WTC11 (cell line): ENCODE results near the gene TXNRD2.

ENCODE experiments used
- CREB1 ChIP-seq: sonication (generic); formaldehyde crosslinking; IDR thresholded peaks from 2 replicates; pipeline ENCODE4 v1.8.0; 2023; ENCODE audit warnings: mild to moderate bottlenecking, missing genetic modification reagents
- ELF4 ChIP-seq: sonication (generic); formaldehyde crosslinking; IDR thresholded peaks from 2 replicates; pipeline ENCODE4 v1.8.1; 2022; ENCODE audit warnings: low read depth, mild to moderate bottlenecking, moderate library complexity, missing genetic modification reagents
- NR2C2 ChIP-seq: sonication (generic); formaldehyde crosslinking; IDR thresholded peaks from 2 replicates; pipeline ENCODE4 v1.8.0; 2022; ENCODE audit warnings: mild to moderate bottlenecking, missing genetic modification reagents
- NR3C1 ChIP-seq: sonication (generic); formaldehyde crosslinking; conservative IDR thresholded peaks from 2 replicates; pipeline ENCODE4 v1.8.1; 2023; ENCODE audit warnings: low read depth, mild to moderate bottlenecking, missing genetic modification reagents
- SP1 ChIP-seq: sonication (generic); formaldehyde crosslinking; conservative IDR thresholded peaks from 2 replicates; pipeline ENCODE4 v1.8.1; 2022; ENCODE audit warnings: missing genetic modification reagents
- TEAD4 ChIP-seq: sonication (generic); formaldehyde crosslinking; IDR thresholded peaks from 2 replicates; pipeline ENCODE4 v1.8.0; 2022; ENCODE audit warnings: mild to moderate bottlenecking, missing genetic modification reagents
- TF ChIP-seq, protein P1 (sequence below): fragments of 200-600 bp; IDR thresholded peaks from 2 replicates; pipeline ENCODE4 v1.8.0; 2022; ENCODE audit warnings: antibody characterized with exemption
- TF ChIP-seq, protein P2 (sequence below): sonication (generic); formaldehyde crosslinking; IDR thresholded peaks from 2 replicates; pipeline ENCODE4 v1.8.1; 2022; ENCODE audit warnings: low read depth, missing genetic modification reagents, borderline replicate concordance
- TF ChIP-seq, protein P3 (sequence below): sonication (generic); formaldehyde crosslinking; IDR thresholded peaks from 2 replicates; pipeline ENCODE4 v1.8.0; 2022; ENCODE audit warnings: mild to moderate bottlenecking, missing genetic modification reagents
- TF ChIP-seq, protein P4 (sequence below): sonication (generic); formaldehyde crosslinking; IDR thresholded peaks from 2 replicates; pipeline ENCODE4 v1.8.1; 2022; ENCODE audit warnings: mild to moderate bottlenecking, moderate library complexity, missing genetic modification reagents
- TF ChIP-seq, protein P5 (sequence below): sonication (generic); formaldehyde crosslinking; IDR thresholded peaks from 2 replicates; pipeline ENCODE4 v1.8.1; 2023; ENCODE audit warnings: mild to moderate bottlenecking, missing genetic modification reagents, moderate library complexity
- TF ChIP-seq, protein P6 (sequence below): sonication (generic); formaldehyde crosslinking; IDR thresholded peaks from 2 replicates; pipeline ENCODE4 v1.8.0; 2023; ENCODE audit warnings: missing genetic modification reagents, mild to moderate bottlenecking, borderline replicate concordance
- TF ChIP-seq, protein P7 (sequence below): fragments of 250-450 bp; sonication (Bioruptor Pico); IDR thresholded peaks from 2 replicates; pipeline ENCODE4 v2.1.2; 2022; ENCODE audit warnings: mild to moderate bottlenecking, moderate library complexity
- TF ChIP-seq, protein P8 (sequence below): sonication (generic); formaldehyde crosslinking; IDR thresholded peaks from 2 replicates; pipeline ENCODE4 v1.8.0; 2022; ENCODE audit warnings: mild to moderate bottlenecking, missing genetic modification reagents

DNA sequence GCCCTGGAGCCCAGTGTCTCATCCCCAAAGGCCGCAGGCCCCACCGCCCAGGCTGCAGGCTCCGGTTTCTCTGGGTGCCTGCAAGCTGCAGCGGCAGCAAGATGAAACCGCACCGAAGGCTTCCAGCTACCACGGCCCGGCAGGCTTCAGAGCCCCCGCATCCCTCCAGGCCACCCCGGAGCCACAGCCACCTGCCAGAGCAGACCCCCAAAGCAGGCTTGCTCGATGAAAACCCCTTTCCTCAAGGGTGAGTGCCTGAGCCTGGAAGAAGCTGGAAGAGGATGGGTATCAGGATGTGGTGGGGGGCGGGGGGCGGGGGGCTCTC, 62.4 kb downstream of the TXNRD2 start:
- TF ChIP-seq, protein P1, sequence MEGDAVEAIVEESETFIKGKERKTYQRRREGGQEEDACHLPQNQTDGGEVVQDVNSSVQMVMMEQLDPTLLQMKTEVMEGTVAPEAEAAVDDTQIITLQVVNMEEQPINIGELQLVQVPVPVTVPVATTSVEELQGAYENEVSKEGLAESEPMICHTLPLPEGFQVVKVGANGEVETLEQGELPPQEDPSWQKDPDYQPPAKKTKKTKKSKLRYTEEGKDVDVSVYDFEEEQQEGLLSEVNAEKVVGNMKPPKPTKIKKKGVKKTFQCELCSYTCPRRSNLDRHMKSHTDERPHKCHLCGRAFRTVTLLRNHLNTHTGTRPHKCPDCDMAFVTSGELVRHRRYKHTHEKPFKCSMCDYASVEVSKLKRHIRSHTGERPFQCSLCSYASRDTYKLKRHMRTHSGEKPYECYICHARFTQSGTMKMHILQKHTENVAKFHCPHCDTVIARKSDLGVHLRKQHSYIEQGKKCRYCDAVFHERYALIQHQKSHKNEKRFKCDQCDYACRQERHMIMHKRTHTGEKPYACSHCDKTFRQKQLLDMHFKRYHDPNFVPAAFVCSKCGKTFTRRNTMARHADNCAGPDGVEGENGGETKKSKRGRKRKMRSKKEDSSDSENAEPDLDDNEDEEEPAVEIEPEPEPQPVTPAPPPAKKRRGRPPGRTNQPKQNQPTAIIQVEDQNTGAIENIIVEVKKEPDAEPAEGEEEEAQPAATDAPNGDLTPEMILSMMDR = no peak
- TF ChIP-seq, protein P2, sequence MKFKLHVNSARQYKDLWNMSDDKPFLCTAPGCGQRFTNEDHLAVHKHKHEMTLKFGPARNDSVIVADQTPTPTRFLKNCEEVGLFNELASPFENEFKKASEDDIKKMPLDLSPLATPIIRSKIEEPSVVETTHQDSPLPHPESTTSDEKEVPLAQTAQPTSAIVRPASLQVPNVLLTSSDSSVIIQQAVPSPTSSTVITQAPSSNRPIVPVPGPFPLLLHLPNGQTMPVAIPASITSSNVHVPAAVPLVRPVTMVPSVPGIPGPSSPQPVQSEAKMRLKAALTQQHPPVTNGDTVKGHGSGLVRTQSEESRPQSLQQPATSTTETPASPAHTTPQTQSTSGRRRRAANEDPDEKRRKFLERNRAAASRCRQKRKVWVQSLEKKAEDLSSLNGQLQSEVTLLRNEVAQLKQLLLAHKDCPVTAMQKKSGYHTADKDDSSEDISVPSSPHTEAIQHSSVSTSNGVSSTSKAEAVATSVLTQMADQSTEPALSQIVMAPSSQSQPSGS (CRISPR knock-in tag) = no peak
- TF ChIP-seq SP1 (CRISPR knock-in tag) (no peak), TEAD4 (CRISPR knock-in tag) (no peak), NR2C2 (CRISPR knock-in tag) (no peak), CREB1 (CRISPR knock-in tag) (no peak), ELF4 (CRISPR knock-in tag) (no peak), NR3C1 (CRISPR knock-in tag) (no peak)
- TF ChIP-seq, protein P3, sequence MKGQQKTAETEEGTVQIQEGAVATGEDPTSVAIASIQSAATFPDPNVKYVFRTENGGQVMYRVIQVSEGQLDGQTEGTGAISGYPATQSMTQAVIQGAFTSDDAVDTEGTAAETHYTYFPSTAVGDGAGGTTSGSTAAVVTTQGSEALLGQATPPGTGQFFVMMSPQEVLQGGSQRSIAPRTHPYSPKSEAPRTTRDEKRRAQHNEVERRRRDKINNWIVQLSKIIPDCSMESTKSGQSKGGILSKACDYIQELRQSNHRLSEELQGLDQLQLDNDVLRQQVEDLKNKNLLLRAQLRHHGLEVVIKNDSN = no peak
- TF ChIP-seq, protein P4, sequence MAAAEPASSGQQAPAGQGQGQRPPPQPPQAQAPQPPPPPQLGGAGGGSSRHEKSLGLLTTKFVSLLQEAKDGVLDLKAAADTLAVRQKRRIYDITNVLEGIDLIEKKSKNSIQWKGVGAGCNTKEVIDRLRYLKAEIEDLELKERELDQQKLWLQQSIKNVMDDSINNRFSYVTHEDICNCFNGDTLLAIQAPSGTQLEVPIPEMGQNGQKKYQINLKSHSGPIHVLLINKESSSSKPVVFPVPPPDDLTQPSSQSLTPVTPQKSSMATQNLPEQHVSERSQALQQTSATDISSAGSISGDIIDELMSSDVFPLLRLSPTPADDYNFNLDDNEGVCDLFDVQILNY (CRISPR knock-in tag) = no peak
- TF ChIP-seq, protein P5, sequence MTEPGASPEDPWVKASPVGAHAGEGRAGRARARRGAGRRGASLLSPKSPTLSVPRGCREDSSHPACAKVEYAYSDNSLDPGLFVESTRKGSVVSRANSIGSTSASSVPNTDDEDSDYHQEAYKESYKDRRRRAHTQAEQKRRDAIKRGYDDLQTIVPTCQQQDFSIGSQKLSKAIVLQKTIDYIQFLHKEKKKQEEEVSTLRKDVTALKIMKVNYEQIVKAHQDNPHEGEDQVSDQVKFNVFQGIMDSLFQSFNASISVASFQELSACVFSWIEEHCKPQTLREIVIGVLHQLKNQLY (CRISPR knock-in tag) = no peak
- TF ChIP-seq, protein P6, sequence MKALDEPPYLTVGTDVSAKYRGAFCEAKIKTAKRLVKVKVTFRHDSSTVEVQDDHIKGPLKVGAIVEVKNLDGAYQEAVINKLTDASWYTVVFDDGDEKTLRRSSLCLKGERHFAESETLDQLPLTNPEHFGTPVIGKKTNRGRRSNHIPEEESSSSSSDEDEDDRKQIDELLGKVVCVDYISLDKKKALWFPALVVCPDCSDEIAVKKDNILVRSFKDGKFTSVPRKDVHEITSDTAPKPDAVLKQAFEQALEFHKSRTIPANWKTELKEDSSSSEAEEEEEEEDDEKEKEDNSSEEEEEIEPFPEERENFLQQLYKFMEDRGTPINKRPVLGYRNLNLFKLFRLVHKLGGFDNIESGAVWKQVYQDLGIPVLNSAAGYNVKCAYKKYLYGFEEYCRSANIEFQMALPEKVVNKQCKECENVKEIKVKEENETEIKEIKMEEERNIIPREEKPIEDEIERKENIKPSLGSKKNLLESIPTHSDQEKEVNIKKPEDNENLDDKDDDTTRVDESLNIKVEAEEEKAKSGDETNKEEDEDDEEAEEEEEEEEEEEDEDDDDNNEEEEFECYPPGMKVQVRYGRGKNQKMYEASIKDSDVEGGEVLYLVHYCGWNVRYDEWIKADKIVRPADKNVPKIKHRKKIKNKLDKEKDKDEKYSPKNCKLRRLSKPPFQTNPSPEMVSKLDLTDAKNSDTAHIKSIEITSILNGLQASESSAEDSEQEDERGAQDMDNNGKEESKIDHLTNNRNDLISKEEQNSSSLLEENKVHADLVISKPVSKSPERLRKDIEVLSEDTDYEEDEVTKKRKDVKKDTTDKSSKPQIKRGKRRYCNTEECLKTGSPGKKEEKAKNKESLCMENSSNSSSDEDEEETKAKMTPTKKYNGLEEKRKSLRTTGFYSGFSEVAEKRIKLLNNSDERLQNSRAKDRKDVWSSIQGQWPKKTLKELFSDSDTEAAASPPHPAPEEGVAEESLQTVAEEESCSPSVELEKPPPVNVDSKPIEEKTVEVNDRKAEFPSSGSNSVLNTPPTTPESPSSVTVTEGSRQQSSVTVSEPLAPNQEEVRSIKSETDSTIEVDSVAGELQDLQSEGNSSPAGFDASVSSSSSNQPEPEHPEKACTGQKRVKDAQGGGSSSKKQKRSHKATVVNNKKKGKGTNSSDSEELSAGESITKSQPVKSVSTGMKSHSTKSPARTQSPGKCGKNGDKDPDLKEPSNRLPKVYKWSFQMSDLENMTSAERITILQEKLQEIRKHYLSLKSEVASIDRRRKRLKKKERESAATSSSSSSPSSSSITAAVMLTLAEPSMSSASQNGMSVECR = no peak
- TF ChIP-seq, protein P7, sequence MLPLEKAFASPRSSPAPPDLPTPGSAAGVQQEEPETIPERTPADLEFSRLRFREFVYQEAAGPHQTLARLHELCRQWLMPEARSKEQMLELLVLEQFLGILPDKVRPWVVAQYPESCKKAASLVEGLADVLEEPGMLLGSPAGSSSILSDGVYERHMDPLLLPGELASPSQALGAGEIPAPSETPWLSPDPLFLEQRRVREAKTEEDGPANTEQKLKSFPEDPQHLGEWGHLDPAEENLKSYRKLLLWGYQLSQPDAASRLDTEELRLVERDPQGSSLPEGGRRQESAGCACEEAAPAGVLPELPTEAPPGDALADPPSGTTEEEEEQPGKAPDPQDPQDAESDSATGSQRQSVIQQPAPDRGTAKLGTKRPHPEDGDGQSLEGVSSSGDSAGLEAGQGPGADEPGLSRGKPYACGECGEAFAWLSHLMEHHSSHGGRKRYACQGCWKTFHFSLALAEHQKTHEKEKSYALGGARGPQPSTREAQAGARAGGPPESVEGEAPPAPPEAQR = no peak
- TF ChIP-seq, protein P8, sequence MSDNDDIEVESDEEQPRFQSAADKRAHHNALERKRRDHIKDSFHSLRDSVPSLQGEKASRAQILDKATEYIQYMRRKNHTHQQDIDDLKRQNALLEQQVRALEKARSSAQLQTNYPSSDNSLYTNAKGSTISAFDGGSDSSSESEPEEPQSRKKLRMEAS (CRISPR knock-in tag) = no peak
